Neural cell (in vitro differentiated cells): ENCODE results near the gene TMEM212. TPM values are rescaled to one million over a fixed set of nuclear protein-coding genes. Genes with fewer than 3 reads are reported as not detected.
A peak's percentile ranks its signal among the peaks of the same experiment; 100 is the strongest.

ENCODE experiments used
- H2AFZ ChIP-seq: fragments of 200-600, 300-800 bp; sonication (generic), shearing (Covaris generic); 2 replicates; pipeline ENCODE4 v1.6.0; 2014; ENCODE audit warnings: low read depth, mild to moderate bottlenecking, antibody characterized with exemption, low read length, moderate library complexity
- H3F3A ChIP-seq: fragments of 200-600 bp; shearing (Covaris generic); 2 replicates; pipeline ENCODE4 v1.6.1; 2016; ENCODE audit warnings: mild to moderate bottlenecking, moderate library complexity, mixed read lengths, antibody characterized with exemption, low read length; ENCODE audit not compliant: insufficient read depth, poor library complexity, severe bottlenecking
- H3K27ac ChIP-seq: fragments of 200-600, 300-800 bp; sonication (generic), shearing (Covaris generic); 2 replicates; pipeline ENCODE4 v1.5.1; 2014; ENCODE audit warnings: mild to moderate bottlenecking, low read length, moderate library complexity
- H3K27me3 ChIP-seq: fragments of 300-800, 200-600 bp; sonication (generic), shearing (Covaris generic); 2 replicates; pipeline ENCODE4 v1.6.0; 2014; ENCODE audit warnings: mild to moderate bottlenecking, low read depth, low read length, moderate library complexity; ENCODE audit not compliant: insufficient read depth
- H3K36me3 ChIP-seq: fragments of 300-800, 200-600 bp; sonication (generic), shearing (Covaris generic); 2 replicates; pipeline ENCODE4 v1.5.1; 2014; ENCODE audit warnings: mild to moderate bottlenecking, antibody characterized with exemption, low read length, moderate library complexity; ENCODE audit not compliant: insufficient read depth
- H3K4me2 ChIP-seq: fragments of 300-800, 200-600 bp; sonication (generic), shearing (Covaris generic); 2 replicates; pipeline ENCODE4 v1.6.0; 2014; ENCODE audit warnings: mild to moderate bottlenecking, low read length
- H3K4me3 ChIP-seq: fragments of 300-800, 200-600 bp; sonication (generic), shearing (Covaris generic); 2 replicates; pipeline ENCODE4 v1.5.1; 2014; ENCODE audit warnings: mild to moderate bottlenecking, low read length, moderate library complexity
- H3K79me2 ChIP-seq: fragments of 200-600 bp; shearing (Covaris generic); replicated peaks from 2 replicates; pipeline ENCODE4 v1.6.0; 2014; ENCODE audit warnings: mild to moderate bottlenecking, low read length, moderate library complexity; ENCODE audit not compliant: insufficient read depth
- H3K9ac ChIP-seq: fragments of 300-800, 200-600 bp; sonication (generic), shearing (Covaris generic); 2 replicates; pipeline ENCODE4 v1.6.1; 2016; ENCODE audit warnings: mild to moderate bottlenecking, low read length, mixed read lengths
- H3K9me2 ChIP-seq: fragments of 200-600 bp; shearing (Covaris generic); 2 replicates; pipeline ENCODE4 v1.6.1; 2016; ENCODE audit warnings: mild to moderate bottlenecking, low read length, mixed read lengths; ENCODE audit not compliant: insufficient read depth
- H3K9me3 ChIP-seq: fragments of 200-600, 300-800 bp; sonication (generic), shearing (Covaris generic); 2 replicates; pipeline ENCODE4 v1.6.1; 2016; ENCODE audit warnings: mild to moderate bottlenecking, mixed run types, low read length, moderate library complexity, mixed read lengths
- H4K20me1 ChIP-seq: fragments of 200-600 bp; shearing (Covaris generic); 2 replicates; pipeline ENCODE4 v1.6.1; 2016; ENCODE audit warnings: mild to moderate bottlenecking, mixed run types; ENCODE audit not compliant: insufficient read depth
- CTCF ChIP-seq: fragments of 450-650 bp; IDR thresholded peaks from 2 replicates; pipeline ENCODE4 v1.5.1; 2014; ENCODE audit warnings: antibody characterized with exemption, mild to moderate bottlenecking, moderate library complexity; ENCODE audit not compliant: poor library complexity, severe bottlenecking
- EP300 ChIP-seq: fragments of 450-650 bp; conservative IDR thresholded peaks from 2 replicates; pipeline ENCODE4 v1.6.1; 2014; ENCODE audit warnings: antibody characterized with exemption, mild to moderate bottlenecking, moderate library complexity; ENCODE audit not compliant: poor library complexity, severe bottlenecking
- EZH2 ChIP-seq: fragments of 200-600, 300-800 bp; shearing (Covaris generic), sonication (generic); IDR thresholded peaks from 2 replicates; pipeline ENCODE4 v1.6.1; 2014; ENCODE audit warnings: antibody characterized with exemption, low read length, borderline replicate concordance, mild to moderate bottlenecking; ENCODE audit not compliant: insufficient read depth, poor library complexity, severe bottlenecking
- MXI1 ChIP-seq: fragments of 450-650 bp; conservative IDR thresholded peaks from 2 replicates; pipeline ENCODE4 v1.6.1; 2014; ENCODE audit warnings: antibody characterized with exemption, mild to moderate bottlenecking; ENCODE audit not compliant: poor library complexity, severe bottlenecking
- POLR2AphosphoS5 ChIP-seq: IDR thresholded peaks from 2 replicates; pipeline ENCODE4 v1.6.1; 2012
- RAD21 ChIP-seq: fragments of 450-650 bp; conservative IDR thresholded peaks from 2 replicates; pipeline ENCODE4 v1.6.1; 2014; ENCODE audit warnings: antibody characterized with exemption, mild to moderate bottlenecking, moderate library complexity
- REST ChIP-seq: IDR thresholded peaks from 2 replicates; pipeline ENCODE4 v1.6.1; 2012; ENCODE audit warnings: borderline replicate concordance
- SMC3 ChIP-seq: fragments of 450-650 bp; conservative IDR thresholded peaks from 2 replicates; pipeline ENCODE4 v1.6.1; 2014; ENCODE audit warnings: antibody characterized with exemption, mild to moderate bottlenecking, moderate library complexity; ENCODE audit not compliant: poor library complexity
- TAF1 ChIP-seq: IDR thresholded peaks from 2 replicates; pipeline ENCODE4 v1.6.1; 2012; ENCODE audit warnings: low read depth
- polyA plus RNA-seq: library from polyadenylated mRNA; depleted of rRNA; stranded (reverse); fragments of >200 nt; gene quantifications from 2 replicates; pipeline ENCODE4 v1.2.3, GENCODE V29; 2014

Gene TMEM212
- polyA plus RNA-seq, 1 donor from 2014 or later = not detected

GRCh38 chr3:171833789-171834460 is 9.2 kb upstream of the TMEM212 start:
- Histone ChIP-seq H3K4me2 (no peak overlapping the region), H3K27me3 (no peaks in the 10 kb centered on the region), H3K9me3 (no peaks in the 10 kb centered on the region), H4K20me1 (no peaks in the 10 kb centered on the region), H3K9me2 (no peaks in the 10 kb centered on the region), H3K9ac (no peak overlapping the region), H3F3A (no peaks in the 10 kb centered on the region), H3K27ac (no peak overlapping the region), H3K79me2 (no peaks in the 10 kb centered on the region), H3K36me3 (no peaks in the 10 kb centered on the region), H3K4me3 (no peak overlapping the region), H2AFZ (peak overlapping the region; percentile 7)
- peak; percentile 83 for TF ChIP-seq SMC3
- peak; percentile 84 for TF ChIP-seq CTCF
- TF ChIP-seq RAD21 = peak; percentile 87
- TF ChIP-seq POLR2AphosphoS5 = no peak

GRCh38 chr3:171834461-171834801 is 8.7 kb upstream of the TMEM212 start:
- Histone ChIP-seq H3K9me3 (no peaks in the 10 kb centered on the region), H3K27ac (no peak overlapping the region), H3K9me2 (no peaks in the 10 kb centered on the region), H2AFZ (peak overlapping the region; percentile 7), H3K4me3 (no peak overlapping the region), H4K20me1 (no peaks in the 10 kb centered on the region), H3F3A (no peaks in the 10 kb centered on the region), H3K36me3 (no peaks in the 10 kb centered on the region), H3K27me3 (no peaks in the 10 kb centered on the region), H3K9ac (no peak overlapping the region), H3K4me2 (no peak overlapping the region), H3K79me2 (no peaks in the 10 kb centered on the region)
- no peak for TF ChIP-seq MXI1
- no peak for TF ChIP-seq POLR2AphosphoS5
- no peak for TF ChIP-seq EZH2
- no peak for TF ChIP-seq REST
- TF ChIP-seq EP300 = no peak
- peak; percentile 31 for TF ChIP-seq RAD21
- TF ChIP-seq CTCF = no peak
- TF ChIP-seq TAF1 = no peak
- TF ChIP-seq SMC3 = peak; percentile 45
